Measurements from ENCODE around the gene HES7.
A peak's percentile ranks its signal among the peaks of the same experiment; 100 is the strongest.
"Not testable (repeated sequence)": the region's sequence is repeated elsewhere in the genome, so short reads cannot be mapped to it uniquely, and the experiment has no call there.

Gene HES7

GRCh38 chr17:8105957-8106398 lies 17.9 kb downstream of the HES7 start:
- no peak for DNase-seq (ENCODE audit: low read depth in 2 of 3, low spot score in 2 of 3)

- DNase-seq (ENCODE audit: low read depth in 2 of 3, low spot score in 2 of 3) = no peak
These were observed 19.0 kb downstream of the HES7 start for GRCh38 chr17:8104911-8105310.

- DNase-seq (ENCODE audit: low read depth in 2 of 3, low spot score in 2 of 3) = no peak
These were observed 20.4 kb downstream of the HES7 start for GRCh38 chr17:8103549-8103948.

- no peak for DNase-seq (ENCODE audit: low read depth in 2 of 3, low spot score in 2 of 3)
These were observed 22.2 kb downstream of the HES7 start for GRCh38 chr17:8101721-8102120.

- no peak for DNase-seq (ENCODE audit: low read depth in 2 of 3, low spot score in 2 of 3)
These were observed 23.1 kb downstream of the HES7 start for GRCh38 chr17:8100763-8101162.

- DNase-seq (ENCODE audit: low read depth in 2 of 3, low spot score in 2 of 3) = no peak
These were observed 23.8 kb downstream of the HES7 start for GRCh38 chr17:8100111-8100510.

- DNase-seq (ENCODE audit: low read depth in 2 of 3, low spot score in 2 of 3) = no peak
These were observed 27.4 kb downstream of the HES7 start for GRCh38 chr17:8096541-8096940.

GRCh38 chr17:8095361-8095760 lies 28.5 kb downstream of the HES7 start:
- no peak for DNase-seq (ENCODE audit: low read depth in 2 of 3, low spot score in 2 of 3)

GRCh38 chr17:8091033-8091687 lies 32.7 kb downstream of the HES7 start:
- DNase-seq (ENCODE audit: low read depth in 2 of 3, low spot score in 2 of 3) = no peak

GRCh38 chr17:8089728-8090127 lies 34.2 kb downstream of the HES7 start:
- DNase-seq (ENCODE audit: low read depth in 2 of 3, low spot score in 2 of 3) = no peak

GRCh38 chr17:8087952-8088230 lies 36.0 kb downstream of the HES7 start:
- no peak for DNase-seq (ENCODE audit: low read depth in 2 of 3, low spot score in 2 of 3)

GRCh38 chr17:8087075-8087951 lies 36.6 kb downstream of the HES7 start, which contains the start of gene ALOX12B:
TSS of gene ALOX12B (minus strand) at chr17:8087716. CDS start at chr17:8087442, 274 bp downstream.
- DNase-seq (ENCODE audit: low read depth in 2 of 3, low spot score in 2 of 3) = no peak

GRCh38 chr17:8084250-8084649 lies 39.7 kb downstream of the HES7 start:
- no peak for DNase-seq (ENCODE audit: low read depth in 2 of 3, low spot score in 2 of 3)

GRCh38 chr17:8082292-8082691 lies 41.6 kb downstream of the HES7 start:
- no peak for DNase-seq (ENCODE audit: low read depth in 2 of 3, low spot score in 2 of 3)

GRCh38 chr17:8081876-8082275 lies 42.0 kb downstream of the HES7 start:
- no peak for DNase-seq (ENCODE audit: low read depth in 2 of 3, low spot score in 2 of 3)

- no peak for DNase-seq (ENCODE audit: low read depth in 2 of 3, low spot score in 2 of 3)
These were observed 43.1 kb downstream of the HES7 start for GRCh38 chr17:8080799-8081219.

- DNase-seq (ENCODE audit: low read depth in 2 of 3, low spot score in 2 of 3) = no peak
These were observed 43.6 kb downstream of the HES7 start for GRCh38 chr17:8080208-8080798.

- DNase-seq (ENCODE audit: low read depth in 2 of 3, low spot score in 2 of 3) = peak; percentile 61 to 80 (median 80)
These were observed 44.4 kb downstream of the HES7 start for GRCh38 chr17:8079291-8080207.

- DNase-seq (ENCODE audit: low read depth in 2 of 3, low spot score in 2 of 3) = not testable (repeated sequence)
These were observed 46.0 kb downstream of the HES7 start for GRCh38 chr17:8077939-8078338.

GRCh38 chr17:8076502-8077266 lies 47.2 kb downstream of the HES7 start:
- DNase-seq (ENCODE audit: low read depth in 2 of 3, low spot score in 2 of 3) = no peak

Data from activated CD8-positive, alpha-beta memory T cell treated with anti-CD3 and anti-CD28 coated beads for 48 hours (primary cell).